ENCODE measurements around the gene TRAF3. TPM values are rescaled to one million over a fixed set of nuclear protein-coding genes. Genes with fewer than 3 reads are reported as not detected.

Gene TRAF3
- total RNA-seq, 1 donor from 2014 or later = 25.8 TPM

DNA sequence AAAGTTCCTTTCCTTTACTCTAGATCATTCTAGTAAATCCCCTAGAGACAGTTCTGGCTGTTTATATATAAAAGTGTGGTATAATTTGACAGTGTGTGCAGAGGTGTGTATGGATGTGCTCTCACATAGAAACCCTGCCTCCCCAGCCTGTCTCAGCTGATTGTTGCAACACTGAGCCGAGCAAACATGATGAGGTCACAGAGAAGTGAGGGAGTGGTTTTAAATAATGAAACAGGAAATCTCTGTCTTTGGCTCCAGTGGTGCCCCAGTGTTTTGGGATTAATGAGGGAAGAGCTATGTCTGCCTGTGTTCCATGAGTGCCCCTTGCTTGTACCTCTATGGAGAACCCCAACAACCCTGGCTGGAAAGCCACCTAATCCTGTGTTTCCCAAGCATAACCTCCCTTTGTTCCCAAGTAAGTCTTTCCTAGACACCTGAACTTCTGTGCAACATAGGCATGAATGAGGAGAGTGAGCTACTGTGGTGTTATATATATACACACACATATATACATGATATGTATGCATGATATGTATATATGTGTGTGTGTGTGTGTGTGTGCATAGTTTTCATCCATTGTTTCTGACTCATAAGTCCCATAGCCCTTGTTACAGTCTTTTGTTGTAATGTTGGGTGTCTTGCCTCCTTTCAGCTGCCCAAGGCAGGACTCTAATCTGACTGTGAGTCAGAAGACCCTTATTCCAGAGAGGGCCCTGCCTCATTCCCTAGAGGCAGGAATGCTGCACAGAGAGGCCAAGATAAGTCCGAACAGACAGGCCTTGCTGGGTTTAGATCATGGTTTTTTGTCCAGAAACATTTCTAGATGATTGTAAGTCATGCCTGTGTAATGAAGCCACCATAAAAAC, 18.0 kb downstream of the TRAF3 start:
- DNase-seq (ENCODE audit: low read depth, low spot score) = no peak
- peaks cover 2% of the 10 kb centered on the region for H3K9me3 Mint-ChIP-seq
- H3K4me3 Mint-ChIP-seq = no peak overlapping the region
- H3K27ac Mint-ChIP-seq (ENCODE audit: unreplicated experiment) = peak overlapping the region; percentile 39
- TF ChIP-seq, protein P1, sequence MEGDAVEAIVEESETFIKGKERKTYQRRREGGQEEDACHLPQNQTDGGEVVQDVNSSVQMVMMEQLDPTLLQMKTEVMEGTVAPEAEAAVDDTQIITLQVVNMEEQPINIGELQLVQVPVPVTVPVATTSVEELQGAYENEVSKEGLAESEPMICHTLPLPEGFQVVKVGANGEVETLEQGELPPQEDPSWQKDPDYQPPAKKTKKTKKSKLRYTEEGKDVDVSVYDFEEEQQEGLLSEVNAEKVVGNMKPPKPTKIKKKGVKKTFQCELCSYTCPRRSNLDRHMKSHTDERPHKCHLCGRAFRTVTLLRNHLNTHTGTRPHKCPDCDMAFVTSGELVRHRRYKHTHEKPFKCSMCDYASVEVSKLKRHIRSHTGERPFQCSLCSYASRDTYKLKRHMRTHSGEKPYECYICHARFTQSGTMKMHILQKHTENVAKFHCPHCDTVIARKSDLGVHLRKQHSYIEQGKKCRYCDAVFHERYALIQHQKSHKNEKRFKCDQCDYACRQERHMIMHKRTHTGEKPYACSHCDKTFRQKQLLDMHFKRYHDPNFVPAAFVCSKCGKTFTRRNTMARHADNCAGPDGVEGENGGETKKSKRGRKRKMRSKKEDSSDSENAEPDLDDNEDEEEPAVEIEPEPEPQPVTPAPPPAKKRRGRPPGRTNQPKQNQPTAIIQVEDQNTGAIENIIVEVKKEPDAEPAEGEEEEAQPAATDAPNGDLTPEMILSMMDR (conservative IDR thresholded peaks at IDR 0.05) = no peak
- H3K4me1 Mint-ChIP-seq = peaks cover 11% of the 10 kb centered on the region
- no peaks in the 10 kb centered on the region for H3K27me3 Mint-ChIP-seq (ENCODE audit: low read depth)
- H3K36me3 Mint-ChIP-seq (ENCODE audit: low read depth) = peaks cover 6% of the 10 kb centered on the region

DNA sequence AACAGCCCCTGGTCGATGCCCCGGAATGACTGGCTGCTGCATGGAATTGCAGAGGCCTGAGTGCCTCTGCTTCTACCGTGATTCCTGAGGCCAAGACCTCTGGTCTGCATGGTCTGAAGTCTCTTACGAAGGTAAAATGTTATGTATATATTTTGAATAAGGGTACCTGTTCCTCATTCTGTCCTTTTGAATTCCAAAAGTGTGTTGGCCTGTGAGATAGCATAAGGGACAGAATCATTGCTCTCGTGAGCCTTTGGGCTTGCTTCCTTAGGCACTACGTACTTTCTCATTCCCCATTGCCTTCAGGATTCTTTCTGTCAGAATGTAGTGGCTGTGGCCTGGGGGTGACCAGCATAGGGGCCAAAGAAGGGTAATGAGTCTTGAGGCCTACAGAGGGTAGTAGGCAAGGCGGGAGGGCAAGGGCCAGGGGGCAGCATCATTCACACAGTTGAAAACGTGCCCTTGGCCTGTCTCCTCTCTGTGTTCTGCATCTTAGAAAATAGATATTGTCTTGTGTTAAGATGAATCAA, 19.5 kb downstream of the TRAF3 start:
- H3K27me3 Mint-ChIP-seq (ENCODE audit: low read depth) = no peaks in the 10 kb centered on the region
- peaks cover 3% of the 10 kb centered on the region for H3K36me3 Mint-ChIP-seq (ENCODE audit: low read depth)
- no peak overlapping the region for H3K27ac Mint-ChIP-seq (ENCODE audit: unreplicated experiment)
- H3K9me3 Mint-ChIP-seq = peaks cover 2% of the 10 kb centered on the region
- DNase-seq (ENCODE audit: low read depth, low spot score) = no peak
- H3K4me3 Mint-ChIP-seq = no peak overlapping the region
- peaks cover 11% of the 10 kb centered on the region for H3K4me1 Mint-ChIP-seq
- TF ChIP-seq, protein P1 (conservative IDR thresholded peaks at IDR 0.05) = no peak

DNA sequence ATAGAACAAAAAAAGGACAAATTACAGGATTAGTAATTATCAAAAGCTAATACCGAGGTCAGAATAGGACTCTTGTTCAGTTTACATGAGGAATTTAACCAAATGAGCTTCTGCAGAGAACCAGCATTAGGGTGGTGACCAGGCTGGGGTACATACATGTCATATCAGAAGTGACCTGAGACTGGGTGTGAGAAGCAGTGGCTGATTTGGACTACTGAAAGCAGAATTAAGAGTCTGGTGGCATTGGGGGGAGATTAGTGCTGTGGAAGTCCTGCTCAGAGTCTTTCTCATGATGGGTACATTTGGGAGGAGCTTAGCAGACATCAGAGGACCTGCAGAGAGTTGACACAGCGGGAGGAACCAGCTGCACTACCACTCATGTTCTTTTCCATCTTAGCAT, 21.7 kb downstream of the TRAF3 start:
- DNase-seq (ENCODE audit: low read depth, low spot score) = no peak
- Mint-ChIP-seq H3K9me3 (no peaks in the 10 kb centered on the region), H3K36me3 (ENCODE audit: low read depth) (peaks cover under 1% of the 10 kb centered on the region), H3K4me3 (no peak overlapping the region), H3K4me1 (peaks cover 14% of the 10 kb centered on the region), H3K27me3 (ENCODE audit: low read depth) (no peaks in the 10 kb centered on the region), H3K27ac (ENCODE audit: unreplicated experiment) (no peak overlapping the region)
- TF ChIP-seq, protein P1 (conservative IDR thresholded peaks at IDR 0.05) = no peak

DNA sequence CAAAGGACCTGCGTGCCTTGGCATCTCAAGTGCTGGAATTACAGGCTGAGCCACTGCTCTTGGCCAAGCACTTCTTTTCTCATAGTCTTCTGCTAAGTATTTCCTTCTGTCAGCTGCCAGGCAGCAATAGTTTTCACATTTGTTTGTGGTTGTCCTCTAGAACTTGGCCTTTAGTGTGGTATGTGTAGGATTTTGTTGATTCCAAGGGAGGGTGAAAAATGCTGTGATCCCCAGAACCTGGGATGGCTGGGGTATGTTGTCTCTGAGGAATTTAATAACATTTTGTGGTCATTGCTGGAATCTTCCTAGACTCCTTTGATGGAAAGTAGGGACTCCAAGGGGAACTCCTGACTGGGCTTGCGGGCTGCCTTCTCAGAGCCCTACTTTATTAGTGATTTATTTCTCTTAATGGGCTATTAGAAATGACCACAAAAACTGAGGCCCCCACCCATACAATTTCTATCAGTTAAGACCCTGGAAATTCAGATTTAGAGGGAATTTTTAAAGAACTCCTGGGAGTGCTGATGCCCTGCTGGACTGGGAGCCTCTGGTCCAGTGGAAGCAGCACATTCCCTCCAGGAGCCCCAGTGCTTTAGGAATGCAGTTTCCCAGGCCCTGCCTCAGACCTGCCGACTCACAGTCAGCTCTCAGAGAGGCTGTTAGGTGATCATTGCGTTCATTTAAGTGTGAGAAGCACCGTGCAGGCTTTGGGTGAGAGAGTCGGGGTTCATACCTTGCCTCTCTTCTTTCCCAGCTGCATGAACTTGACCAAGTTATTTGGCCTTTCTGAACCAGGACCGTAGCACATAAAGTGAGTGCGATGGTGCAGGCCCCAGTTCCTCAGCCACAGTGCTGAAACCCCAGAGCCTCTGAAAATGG, 22.7 kb downstream of the TRAF3 start:
- H3K27ac Mint-ChIP-seq (ENCODE audit: unreplicated experiment) = no peak overlapping the region
- no peak overlapping the region for H3K4me3 Mint-ChIP-seq
- H3K27me3 Mint-ChIP-seq (ENCODE audit: low read depth) = no peaks in the 10 kb centered on the region

More for the DNA sequence above, 22.7 kb downstream of the TRAF3 start:
- TF ChIP-seq, protein P1 (conservative IDR thresholded peaks at IDR 0.05) = no peak
- peaks cover 14% of the 10 kb centered on the region for H3K4me1 Mint-ChIP-seq
- H3K36me3 Mint-ChIP-seq (ENCODE audit: low read depth) = no peaks in the 10 kb centered on the region
- H3K9me3 Mint-ChIP-seq = no peaks in the 10 kb centered on the region
- DNase-seq (ENCODE audit: low read depth, low spot score) = no peak
